Smooth muscle cell of the umbilical artery (primary cell): ENCODE data around the gene POLG2. TPM values are rescaled to one million over a fixed set of nuclear protein-coding genes. Genes with fewer than 3 reads are reported as not detected.

Experiments used
- total RNA-seq: library from RNA; depleted of rRNA; stranded (reverse); fragments of >200 nt; gene quantifications from 2 replicates; pipeline ENCODE4 v1.2.3, GENCODE V29; 2014

The POLG2 gene
- total RNA-seq: 10.1 and 12.3 TPM in 2 replicates

GRCh38 chr17:64496786-64497564, at the start of gene POLG2:
Gene POLG2, minus strand, starts transcription at chr17:64497054. Its CDS starts 86 bp downstream, at chr17:64496968.

GRCh38 chr17:64506576-64507412, 9.9 kb upstream of the POLG2 start, which contains the start of gene CEP95:
Gene CEP95, plus strand, starts transcription at chr17:64506977. Its CDS starts 121 bp downstream, at chr17:64507098.

GRCh38 chr17:64506201-64506575, 9.3 kb upstream of the POLG2 start, which contains the start of gene DDX5:
Gene DDX5, minus strand, starts transcription at chr17:64506289. Its CDS starts 170 bp downstream, at chr17:64506119.

GRCh38 chr17:64448665-64449512, 48.0 kb downstream of the POLG2 start, which contains the start of gene MILR1:
Gene MILR1, plus strand, starts transcription at chr17:64449115. Its CDS starts 54 bp downstream, at chr17:64449169.

Other genes with a start within 250 kb of the POLG2 start
- gene TEX2, start 233.8 kb downstream of the POLG2 start, total RNA-seq: 43.1 and 59.6 TPM in 2 replicates
- gene PECAM1, start 106.2 kb downstream of the POLG2 start, total RNA-seq: 0.89 and 1.4 TPM in 2 replicates
- 4.0 and 6.2 TPM in 2 replicates for gene MILR1, start 47.9 kb downstream of the POLG2 start, total RNA-seq
- 382 and 470 TPM in 2 replicates for gene DDX5, start 9.2 kb upstream of the POLG2 start, total RNA-seq
- gene CEP95, start 9.9 kb upstream of the POLG2 start, total RNA-seq: 16.9 and 27.9 TPM in 2 replicates
- 91.2 and 404 TPM in 2 replicates for gene SMURF2, start 165.3 kb upstream of the POLG2 start, total RNA-seq